NCI-H146 treated with DMSO at 0.1 percent for 48 hours (cell line): Measurements from ENCODE around the gene KIR3DL1.
"Not testable (repeated sequence)": the region's sequence is repeated elsewhere in the genome, so short reads cannot be mapped to it uniquely, and the experiment has no call there.

Experiments used
- DNase-seq: peaks from one replicate; lab custom pipeline; 2025; ENCODE audit not compliant: unreplicated experiment; lab: John Stamatoyannopoulos, UW

KIR3DL1 gene

GRCh38 chr19:54816251-54816650 is at the start of gene KIR3DL1:
TSS of gene KIR3DL1 (plus strand) at chr19:54816468.
- DNase-seq, result not testable (repeated sequence)

GRCh38 chr19:54769646-54770045 is 46.6 kb upstream of the KIR3DL1 start, which contains the start of gene KIR2DL1:
TSS of gene KIR2DL1 (plus strand) at chr19:54769793. CDS start at chr19:54769851, 58 bp downstream.
- not testable (repeated sequence) for DNase-seq

- DNase-seq, result not testable (repeated sequence)
Measured at GRCh38 chr19:54770511-54770910, 45.8 kb upstream of the KIR3DL1 start.

- DNase-seq, result not testable (repeated sequence)
Measured at GRCh38 chr19:54771018-54771960, 45.0 kb upstream of the KIR3DL1 start.

- DNase-seq, result not testable (repeated sequence)
Measured at GRCh38 chr19:54772666-54773065, 43.6 kb upstream of the KIR3DL1 start.

GRCh38 chr19:54775095-54775815 is 41.0 kb upstream of the KIR3DL1 start:
- not testable (repeated sequence) for DNase-seq

GRCh38 chr19:54775830-54776229 is 40.4 kb upstream of the KIR3DL1 start:
- not testable (repeated sequence) for DNase-seq

- not testable (repeated sequence) for DNase-seq
Measured at GRCh38 chr19:54777851-54778250, 38.4 kb upstream of the KIR3DL1 start.

- not testable (repeated sequence) for DNase-seq
Measured at GRCh38 chr19:54778896-54779295, 37.4 kb upstream of the KIR3DL1 start.

GRCh38 chr19:54782916-54783315 is 33.4 kb upstream of the KIR3DL1 start:
- DNase-seq, result not testable (repeated sequence)

- DNase-seq, result not testable (repeated sequence)
Measured at GRCh38 chr19:54786091-54786723, 30.1 kb upstream of the KIR3DL1 start.

- DNase-seq, result not testable (repeated sequence)
Measured at GRCh38 chr19:54788154-54788553, 28.1 kb upstream of the KIR3DL1 start.

GRCh38 chr19:54790711-54791110 is 25.6 kb upstream of the KIR3DL1 start:
- DNase-seq, result no peak

GRCh38 chr19:54791476-54791875 is 24.8 kb upstream of the KIR3DL1 start:
- DNase-seq, result no peak

- no peak for DNase-seq
Measured at GRCh38 chr19:54792814-54793213, 23.5 kb upstream of the KIR3DL1 start.

GRCh38 chr19:54795758-54796157 is 20.5 kb upstream of the KIR3DL1 start:
- DNase-seq, result no peak

GRCh38 chr19:54803410-54803809 is 12.9 kb upstream of the KIR3DL1 start, which contains the start of gene KIR2DL4:
TSS of gene KIR2DL4 (plus strand) at chr19:54803610. CDS start at chr19:54803652, 42 bp downstream.
- DNase-seq, result no peak

- DNase-seq, result no peak
Measured at GRCh38 chr19:54804101-54804500, 12.2 kb upstream of the KIR3DL1 start.

- DNase-seq, result no peak
Measured at GRCh38 chr19:54804571-54804970, 11.7 kb upstream of the KIR3DL1 start.

- DNase-seq, result no peak
Measured at GRCh38 chr19:54805665-54806515, 10.4 kb upstream of the KIR3DL1 start.
